GM19455 (cell line): ENCODE results near the gene NCBP2L.

Source experiments
- ATAC-seq: cut with Tn5 transposase; IDR thresholded peaks from one replicate; pipeline ENCODE4 v1.9.1; 2021; ENCODE audit not compliant: unreplicated experiment

Gene NCBP2L

DNA sequence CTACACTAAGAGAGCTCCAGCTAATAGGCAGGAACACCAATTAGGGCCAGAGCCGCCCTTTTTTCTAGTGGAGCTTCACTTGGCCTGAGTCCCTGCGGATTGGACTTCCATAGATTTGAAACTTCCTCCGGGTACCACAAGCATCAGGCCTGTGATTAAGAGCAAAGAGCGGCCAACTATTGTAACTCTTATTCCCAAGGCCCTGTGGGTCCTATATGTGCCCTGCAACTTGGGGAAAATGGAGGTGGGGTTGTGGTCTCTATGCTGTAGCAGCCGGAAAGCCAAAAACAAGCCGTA, at the start of gene NCBP2L:
NCBP2L (plus strand) TSS at position 198 of the 297 bp plus-strand sequence. CDS start 16,488 bp downstream, outside the sequence.
- ATAC-seq, result no peak

DNA sequence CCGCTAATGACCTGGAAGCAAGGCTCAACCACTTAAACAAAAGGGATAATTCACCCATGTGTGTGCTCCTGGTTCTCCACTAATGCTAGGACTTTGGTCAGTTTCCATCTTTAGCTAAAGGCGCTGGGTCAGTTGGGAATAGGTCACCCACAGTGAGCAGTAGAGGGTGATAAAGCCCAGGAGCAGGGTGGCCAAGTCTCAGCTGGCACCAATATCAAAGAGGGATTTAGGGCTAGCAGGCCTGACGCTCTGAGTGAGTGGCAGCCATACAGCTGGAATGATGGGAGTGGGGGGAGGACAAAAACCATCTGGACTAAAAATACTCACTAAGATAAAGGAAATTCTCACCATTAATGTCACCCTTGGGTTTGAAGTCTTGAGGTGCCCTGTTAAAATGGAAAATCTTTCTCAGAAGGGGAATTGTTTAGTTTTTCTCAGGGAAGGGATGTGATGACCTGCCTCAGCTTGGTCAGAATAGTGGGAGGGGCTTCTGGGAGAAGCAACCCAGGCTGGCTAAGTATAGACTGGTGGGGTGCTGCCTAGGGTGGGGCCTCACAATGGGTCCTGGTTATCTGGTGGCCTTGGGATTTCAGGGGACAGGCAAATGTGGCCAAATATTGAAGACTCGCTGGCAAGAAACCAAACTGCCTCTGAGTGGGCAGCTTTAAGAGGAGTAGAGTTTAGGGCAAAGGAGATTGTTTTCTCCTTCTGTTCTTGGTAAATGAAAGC, 49.0 kb upstream of the NCBP2L start:
- no peak for ATAC-seq

DNA sequence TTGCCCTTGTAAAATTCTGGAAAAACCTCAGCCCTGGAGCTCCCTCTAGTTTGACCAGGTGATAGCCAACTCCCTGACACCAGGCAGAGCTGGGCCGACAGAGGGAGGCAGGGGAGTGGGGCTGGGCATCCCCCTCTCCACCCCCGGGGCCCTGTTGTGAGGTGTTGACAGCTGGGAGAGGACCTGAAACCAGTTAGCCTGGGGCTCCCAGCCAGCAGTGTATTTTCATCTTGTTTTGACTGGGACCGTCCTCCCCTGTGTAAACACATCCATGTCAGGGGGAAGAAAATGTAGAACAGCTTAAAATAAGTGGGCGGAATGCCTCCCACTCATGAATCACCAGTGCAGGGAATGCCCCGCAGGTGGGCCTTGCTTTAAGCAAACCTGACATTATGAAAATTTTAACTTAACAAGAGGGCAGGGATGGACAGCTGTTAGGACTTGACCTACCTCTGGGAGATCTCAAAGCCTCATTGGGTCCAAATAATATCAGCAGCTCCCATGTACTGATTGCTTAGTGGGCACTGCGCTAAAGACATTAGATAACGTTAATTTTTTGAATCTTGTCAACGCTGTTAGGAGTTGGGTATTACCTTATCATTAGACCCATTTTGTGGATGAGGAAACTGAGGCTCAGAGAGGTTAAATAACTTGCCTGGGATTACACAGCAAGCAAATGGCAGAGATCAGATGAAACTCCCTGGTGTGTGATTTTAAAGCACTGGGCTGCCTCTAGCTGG, 47.8 kb upstream of the NCBP2L start:
- ATAC-seq, result no peak

DNA sequence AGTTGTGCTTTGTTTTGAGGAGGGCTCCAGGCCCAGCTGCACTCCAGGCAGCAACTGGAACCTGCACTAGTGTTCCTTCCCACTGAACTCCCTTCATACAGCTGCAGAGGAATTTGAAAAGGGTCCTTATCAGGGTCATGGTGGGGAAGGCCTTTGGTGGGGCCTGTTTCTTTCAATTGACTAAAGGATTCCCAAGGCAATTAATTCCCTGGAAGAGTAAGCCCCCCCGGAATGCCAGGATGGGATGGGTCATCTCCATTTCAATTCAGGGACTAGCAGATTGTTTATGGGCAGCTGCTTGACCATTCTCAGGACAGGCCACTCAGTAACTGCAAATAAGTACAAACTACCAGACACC, 47.3 kb upstream of the NCBP2L start:
- no peak for ATAC-seq

DNA sequence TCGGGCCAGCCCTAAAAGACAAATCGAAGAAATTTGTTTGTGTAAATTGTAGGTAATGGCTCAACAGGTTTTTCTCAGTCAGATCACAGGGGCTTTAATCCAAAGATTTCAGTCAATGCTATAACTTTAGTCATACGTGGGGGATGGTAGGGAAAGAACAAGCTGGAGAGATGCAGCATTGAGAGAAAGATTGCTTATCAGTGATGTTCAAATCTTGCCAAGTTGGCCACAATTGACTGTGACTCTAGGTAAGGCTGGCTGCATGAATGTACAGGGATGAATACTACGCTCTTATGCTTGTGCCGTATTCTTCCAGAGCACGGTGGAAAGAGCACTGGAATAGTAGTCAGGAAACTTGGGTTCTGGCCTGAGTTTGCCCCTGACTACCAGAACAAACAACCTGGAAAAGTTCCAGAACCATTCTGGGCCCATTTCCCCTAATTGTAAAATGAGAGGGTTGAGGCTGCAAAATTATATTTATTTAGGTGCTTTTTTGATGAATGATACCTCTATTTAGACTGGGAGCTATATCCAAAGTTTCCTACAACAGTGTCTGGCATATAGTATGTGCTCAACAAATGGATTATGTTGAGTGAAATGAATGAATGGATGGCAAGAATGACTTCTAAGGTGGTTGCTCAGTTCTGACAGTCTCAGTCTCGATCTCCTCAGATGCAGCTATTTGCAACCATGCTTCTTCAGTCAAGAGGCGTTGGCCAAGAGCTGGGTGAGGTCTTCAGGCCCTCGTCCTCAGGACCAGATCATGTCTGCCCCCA, 46.4 kb upstream of the NCBP2L start:
- ATAC-seq, result no peak

DNA sequence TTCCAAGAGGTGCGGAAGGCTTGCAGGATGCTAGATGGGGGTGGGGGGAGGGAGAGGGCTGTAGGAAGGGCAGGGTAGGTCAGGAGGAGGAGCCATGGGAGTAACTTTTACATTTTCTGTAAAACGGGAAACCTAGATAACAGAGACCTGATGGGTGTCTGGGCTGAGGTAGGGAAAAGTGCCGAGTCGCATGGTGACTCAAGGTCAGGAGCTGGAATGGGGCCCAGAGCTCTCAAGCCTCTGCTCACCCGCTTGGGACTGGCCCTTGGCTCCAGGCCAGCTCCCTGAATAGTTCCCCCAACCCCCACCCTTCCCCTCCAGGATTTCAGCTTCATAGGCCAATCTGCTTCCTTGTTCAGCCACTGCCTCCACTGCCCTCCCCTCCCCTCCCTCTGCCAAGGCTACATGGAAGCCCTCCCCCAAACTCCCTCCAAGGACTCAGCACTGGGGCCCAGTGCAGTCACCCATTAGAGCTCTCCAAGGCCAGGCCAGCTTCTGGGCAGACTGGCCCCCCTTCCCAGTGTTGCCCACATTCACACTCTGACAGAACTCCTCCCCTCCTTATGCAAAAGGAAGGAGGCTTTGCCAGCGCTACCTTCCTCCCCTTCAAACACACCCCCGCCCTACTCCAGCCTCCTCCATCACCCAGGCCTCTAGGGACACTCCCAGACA, 45.6 kb upstream of the NCBP2L start:
- no peak for ATAC-seq

DNA sequence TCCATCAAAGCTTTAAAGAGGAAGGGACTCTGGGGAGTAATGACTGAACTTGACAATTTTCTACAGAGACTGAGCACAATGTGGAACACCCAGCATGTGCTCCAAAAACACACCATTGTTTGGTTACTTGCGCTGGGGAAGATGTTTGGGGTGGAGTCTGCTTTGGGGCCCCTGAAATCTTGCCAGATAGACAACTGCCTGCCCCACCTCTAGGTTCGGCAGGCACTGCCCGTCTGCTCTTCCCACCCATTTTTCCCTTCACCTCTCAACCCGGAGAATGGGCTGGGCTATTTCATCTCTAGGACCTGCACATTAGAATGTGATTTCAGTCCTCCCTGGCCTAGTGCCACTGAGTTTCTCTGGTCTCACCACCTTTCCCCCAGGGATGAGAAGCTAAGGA, 43.8 kb upstream of the NCBP2L start:
- no peak for ATAC-seq

DNA sequence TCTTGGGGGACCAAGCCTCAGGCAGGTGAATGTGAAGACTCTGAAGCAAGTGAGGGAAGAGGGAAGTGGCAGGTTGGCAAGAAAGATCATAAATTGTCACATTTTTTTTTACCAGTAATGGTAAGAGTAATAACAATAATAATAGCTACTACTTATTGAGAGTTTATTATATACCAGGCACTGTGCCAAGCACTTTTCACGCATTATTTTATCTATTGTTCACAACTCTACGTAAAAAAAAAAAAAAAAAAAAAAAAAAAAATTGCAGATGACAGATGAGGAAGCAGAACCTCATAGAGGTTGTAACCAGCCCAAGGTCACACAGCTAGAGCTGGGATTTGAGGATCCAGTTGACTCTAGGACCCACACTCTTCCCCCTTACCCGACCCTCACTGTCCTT, 42.9 kb upstream of the NCBP2L start:
- no peak for ATAC-seq

DNA sequence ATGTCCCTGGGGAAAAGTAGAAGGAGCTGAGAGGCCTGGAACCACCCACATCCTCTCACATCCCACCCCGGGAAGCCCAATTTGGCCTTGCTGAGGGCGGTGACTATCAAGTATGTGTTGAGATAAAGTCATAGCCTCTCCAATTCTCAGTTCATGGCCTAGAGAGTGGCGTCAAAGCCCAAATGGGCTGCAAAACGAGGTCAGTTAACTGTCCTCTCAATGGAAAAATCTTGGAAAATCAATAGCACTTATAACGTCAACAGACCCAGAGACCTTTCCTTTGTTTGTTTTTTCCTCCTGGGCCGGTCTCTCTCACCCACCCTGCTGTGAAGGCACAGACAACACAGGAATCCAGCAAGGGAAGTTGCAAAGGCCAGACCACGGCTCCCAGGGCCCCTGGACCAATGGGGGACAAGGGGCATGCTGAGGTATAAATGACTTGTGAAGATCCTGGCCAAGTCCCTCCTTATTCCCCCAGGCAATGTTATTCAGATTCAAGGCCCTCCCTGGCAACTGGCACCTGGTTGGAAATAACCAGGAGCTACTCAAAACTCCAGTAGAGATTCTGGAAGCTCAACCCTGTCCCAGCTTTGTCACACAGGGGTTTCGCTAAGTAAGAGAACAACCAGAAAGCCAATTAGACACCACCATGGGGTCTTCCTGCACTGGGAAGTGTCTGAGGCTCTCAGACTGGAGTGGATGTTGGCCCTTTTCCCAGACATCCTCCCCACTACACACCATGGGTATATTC, 40.6 kb upstream of the NCBP2L start:
- ATAC-seq, result no peak

DNA sequence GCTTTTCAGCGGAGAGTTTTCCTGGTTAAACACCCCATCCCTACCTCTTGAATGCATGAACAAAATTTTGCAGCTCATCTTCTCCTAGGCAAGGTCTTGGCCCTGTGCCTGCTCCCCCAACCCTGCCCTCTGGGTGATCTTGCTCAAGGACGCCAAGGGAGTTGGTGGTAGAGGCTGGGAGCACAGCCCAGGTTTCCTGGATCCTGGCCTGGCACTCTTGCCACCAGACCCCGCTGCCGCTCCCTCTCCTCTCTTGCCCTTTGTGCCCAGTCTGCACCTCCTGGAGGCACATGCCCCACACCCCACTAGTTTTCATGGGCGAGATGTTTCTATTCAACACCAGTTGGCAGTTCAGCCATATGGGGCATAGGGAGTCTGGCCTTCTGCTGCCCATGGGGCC, 39.3 kb upstream of the NCBP2L start:
- no peak for ATAC-seq

DNA sequence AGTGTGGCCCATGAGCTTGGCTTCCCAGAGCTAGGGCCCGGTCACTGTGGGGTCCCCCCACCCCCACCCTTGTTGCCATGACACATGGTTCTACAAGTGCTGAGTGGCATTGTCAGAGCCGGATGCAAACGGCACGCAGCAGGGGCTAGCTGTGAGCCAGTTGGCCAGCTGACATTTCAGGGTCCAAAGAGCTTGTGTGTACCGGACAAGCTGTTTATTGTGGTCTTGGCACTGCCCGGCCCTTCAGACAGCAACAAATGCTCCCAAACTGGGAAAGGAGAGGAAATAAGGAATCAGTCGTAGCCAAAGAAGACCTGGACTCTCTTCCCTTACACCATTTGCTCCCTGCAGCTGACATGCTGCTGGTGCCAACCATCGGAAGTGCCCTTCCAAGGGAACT, 38.8 kb upstream of the NCBP2L start:
- ATAC-seq, result no peak

DNA sequence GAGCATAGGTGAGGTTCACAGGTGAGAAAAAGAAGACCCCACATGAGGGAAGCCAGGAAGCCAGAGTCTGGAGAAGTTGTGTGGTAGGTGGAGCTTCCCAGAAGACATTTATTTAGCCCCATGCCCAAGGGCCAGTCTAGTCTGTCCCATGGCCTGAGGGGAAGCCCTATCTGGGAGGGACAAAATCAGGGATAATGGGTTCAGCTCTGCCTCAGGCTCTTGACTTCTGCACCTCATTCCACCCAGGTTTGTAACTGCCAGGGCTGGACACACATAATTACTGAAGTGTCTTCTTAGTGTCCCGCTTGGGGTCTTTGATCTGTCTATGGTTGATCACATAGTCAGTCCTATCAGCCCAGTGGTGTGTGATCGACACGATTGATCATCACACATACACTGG, 38.0 kb upstream of the NCBP2L start:
- no peak for ATAC-seq

DNA sequence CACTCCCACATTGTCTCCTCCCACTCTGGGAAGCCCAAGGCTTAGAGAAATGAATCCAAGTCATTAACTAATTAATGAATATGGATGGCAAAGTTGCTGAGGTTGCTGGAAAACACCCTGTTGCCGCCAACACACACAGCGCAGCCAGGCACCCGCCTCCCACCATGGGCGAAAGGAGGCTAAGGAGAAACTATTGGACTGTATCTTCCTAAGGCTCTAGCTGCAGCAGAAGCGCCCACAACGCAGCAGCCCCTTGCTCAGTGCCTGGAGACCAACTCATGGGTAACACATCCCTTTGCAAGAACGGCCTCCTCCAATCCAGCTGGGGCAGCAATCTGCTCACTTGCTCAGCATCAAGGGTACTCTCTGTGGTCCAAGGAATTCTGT, 36.1 kb upstream of the NCBP2L start:
- ATAC-seq, result peak; percentile 27

DNA sequence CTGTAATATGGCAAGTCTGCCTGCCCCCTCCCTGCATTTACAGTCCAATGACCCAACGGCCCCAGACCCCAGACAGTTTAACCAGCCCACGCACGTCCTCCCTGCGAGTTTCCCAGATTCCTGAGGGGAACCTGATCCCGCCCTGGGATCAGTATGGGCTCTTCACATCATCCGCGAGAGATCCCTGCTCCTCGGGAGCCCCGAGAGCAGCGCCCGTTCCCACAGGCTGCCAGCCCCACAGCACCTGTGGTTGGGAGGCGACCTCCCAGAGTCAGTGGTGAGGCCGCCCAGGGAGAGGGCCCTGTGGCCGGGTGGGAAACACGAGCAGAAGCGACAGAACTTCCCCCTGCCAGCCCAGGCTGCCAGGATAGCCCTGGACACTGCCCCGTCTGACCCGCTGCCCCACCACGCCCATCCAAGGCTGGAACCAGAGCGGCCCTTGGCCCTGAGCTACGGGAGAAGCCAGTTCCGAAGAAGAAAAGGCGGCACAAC, 34.8 kb upstream of the NCBP2L start:
- ATAC-seq, result peak; percentile 3

DNA sequence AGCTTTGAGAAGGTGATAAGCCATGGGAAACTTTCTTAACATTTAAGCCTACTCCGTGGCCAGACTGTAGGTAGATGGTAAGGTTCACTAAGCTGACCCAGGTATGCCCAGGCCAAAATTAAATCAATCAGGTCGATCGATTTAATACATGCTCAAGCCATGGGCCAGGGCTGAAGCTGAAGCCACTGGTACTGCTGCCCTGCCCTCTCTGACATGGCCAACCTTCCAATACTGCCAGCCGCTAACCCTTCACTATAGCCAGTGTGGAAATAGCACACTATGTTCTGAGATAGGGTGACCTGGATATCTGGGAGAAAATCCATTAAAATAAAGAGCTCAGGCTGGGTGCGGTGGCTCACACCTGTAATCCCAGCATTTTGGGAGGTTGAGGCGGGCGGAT, 33.5 kb upstream of the NCBP2L start:
- no peak for ATAC-seq

DNA sequence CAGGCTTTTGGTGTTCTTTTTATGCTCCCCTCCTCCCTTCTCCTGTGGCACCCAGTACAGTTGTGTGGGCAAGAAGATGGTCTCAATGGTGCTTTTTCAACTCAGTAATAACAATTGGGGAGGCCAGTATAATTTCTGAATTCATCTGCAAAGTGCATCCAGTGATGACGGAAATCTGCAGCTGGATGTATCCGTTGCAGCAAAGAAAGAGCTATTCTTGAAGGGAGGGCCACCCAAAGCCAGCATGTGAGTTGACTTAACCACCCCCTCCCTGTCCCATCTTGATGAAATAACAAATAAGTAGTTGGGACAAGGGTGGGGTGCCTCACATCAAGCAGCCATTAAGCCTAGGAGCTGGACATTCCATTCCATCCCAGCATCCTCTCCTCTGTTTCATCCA, 32.7 kb upstream of the NCBP2L start:
- ATAC-seq, result no peak

DNA sequence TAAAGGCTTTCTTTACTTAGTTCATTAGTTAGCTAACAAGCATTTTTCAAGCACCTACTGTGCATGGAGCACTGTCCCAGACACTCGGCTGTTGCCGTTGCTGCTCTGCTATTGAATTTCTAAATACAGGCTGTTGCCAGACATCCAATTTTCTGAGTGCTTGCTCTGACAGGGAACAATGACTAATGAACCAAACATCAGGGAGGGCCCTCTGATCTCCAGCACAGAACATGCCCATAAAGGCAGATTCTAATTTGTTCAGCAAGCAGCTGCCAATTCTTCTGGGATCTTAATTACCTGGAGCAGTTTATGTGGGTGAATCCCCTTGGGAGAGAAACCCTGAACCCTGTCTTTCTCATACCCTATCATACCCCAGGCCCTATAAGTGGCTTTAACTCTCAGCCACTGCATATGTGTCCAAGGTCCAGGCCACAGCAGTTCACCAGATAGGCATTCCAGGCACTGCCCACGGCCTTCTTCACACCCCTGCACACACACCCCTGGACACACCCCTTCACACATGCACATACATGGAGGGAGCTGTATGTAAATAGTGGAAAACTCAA, 29.9 kb upstream of the NCBP2L start:
- no peak for ATAC-seq

DNA sequence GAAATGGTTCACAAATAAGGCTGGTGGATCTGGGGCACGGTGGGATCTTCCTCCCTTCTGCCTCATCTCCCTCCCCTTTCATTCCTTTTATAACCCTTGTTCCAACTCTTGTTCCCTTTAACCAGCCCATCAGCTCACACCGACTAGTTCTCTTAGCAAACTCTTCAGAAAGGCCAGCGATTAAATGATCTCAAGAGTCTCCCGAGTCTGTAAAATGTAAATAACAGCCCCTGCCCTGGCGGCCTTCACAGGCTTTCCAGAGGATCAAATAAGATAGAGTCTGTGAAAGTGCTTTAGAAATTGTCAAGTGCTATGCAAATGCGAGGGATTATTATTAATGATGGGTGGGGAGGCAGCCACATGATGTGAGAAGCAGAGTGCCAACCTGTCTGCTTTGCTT, 29.0 kb upstream of the NCBP2L start:
- no peak for ATAC-seq

DNA sequence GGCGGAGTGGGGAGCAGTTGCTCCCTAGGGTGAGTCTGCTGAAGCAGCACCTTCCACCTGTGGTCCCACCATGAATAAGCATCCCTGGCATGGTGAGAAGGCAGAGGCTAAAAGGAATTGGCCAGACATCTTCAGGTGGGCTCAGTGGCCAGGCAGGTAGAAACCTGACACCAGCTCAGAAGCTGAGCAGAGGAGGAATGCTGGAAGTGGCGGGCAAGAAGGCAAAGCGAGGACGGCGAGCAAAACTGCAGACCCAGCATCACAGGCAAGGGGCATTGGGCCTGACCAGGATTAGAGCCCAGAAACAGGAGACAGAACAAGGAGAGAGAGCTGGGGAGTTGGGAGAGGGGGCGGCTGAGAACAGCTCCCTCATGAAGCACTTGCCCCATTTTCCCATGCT, 27.3 kb upstream of the NCBP2L start:
- ATAC-seq, result no peak

DNA sequence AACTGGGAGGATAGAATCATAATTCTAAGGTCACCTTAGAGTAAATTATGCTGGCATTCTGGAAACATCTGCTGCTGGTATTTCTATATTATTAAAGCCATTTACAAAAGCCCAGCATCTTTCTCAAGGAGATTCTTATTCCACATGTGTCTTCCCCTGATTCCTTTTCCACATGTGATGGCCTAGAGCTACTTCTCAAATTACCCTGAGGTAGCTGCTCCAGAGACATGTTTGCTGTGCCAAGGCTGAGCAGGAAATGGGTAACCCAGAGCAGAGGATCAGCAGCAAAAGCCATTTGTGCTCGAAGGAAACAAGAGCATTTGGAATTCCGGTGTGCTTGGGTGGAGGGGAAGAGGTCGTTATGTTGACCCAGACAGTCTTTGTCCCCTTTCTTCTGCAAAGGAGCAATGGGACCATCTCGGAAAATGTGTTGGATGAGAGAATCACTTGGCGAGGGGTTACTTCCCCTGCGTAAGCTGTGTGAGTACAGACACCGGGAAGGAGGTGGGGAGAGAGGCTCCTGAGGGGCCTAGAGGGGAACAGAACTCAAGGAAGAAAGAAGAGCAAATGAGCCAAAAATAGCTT, 26.6 kb upstream of the NCBP2L start:
- ATAC-seq, result no peak
